B cell (primary cell): ENCODE measurements around the gene TFCP2. TPM values are rescaled to one million over a fixed set of nuclear protein-coding genes. Genes with fewer than 3 reads are reported as not detected.

Source experiments
- ATAC-seq: fragments of 200-7000 bp; cut with Tn5 transposase; one replicate; pipeline ENCODE4 v1.10.0; 2021; ENCODE audit warnings: low read depth, mild to moderate bottlenecking, moderate number of reproducible peaks, moderate library complexity
- CTCF ChIA-PET: fragments of 350-600 bp; sonication (Branson Sonifier 250); formaldehyde crosslinking; loops from one replicate; lab custom pipeline; 2021; ENCODE audit warnings: antibody characterized with exemption, inconsistent platforms; lab: Charles Lee
- POLR2A ChIA-PET: fragments of 350-600 bp; sonication (Branson Sonifier 250); formaldehyde crosslinking; loops from one replicate; lab custom pipeline; 2021; ENCODE audit warnings: antibody characterized with exemption; lab: Charles Lee
- DNase-seq: peaks from one replicate; pipeline ENCODE4 v3.0.0; 2013
- H2AFZ ChIP-seq: 2 replicates; pipeline ENCODE4 v1.6.1; 2012; ENCODE audit warnings: mild to moderate bottlenecking, low read depth, low read length; ENCODE audit not compliant: insufficient read depth, poor library complexity, severe bottlenecking
- H3K27ac ChIP-seq, 2 donors: 1 replicate in 1 of 2; 2 replicates in 1 of 2; pipeline ENCODE4 v1.5.1; 2012 to 2013; ENCODE audit warnings: low read length in 2 of 2, mild to moderate bottlenecking in 2 of 2, moderate library complexity in 1 of 2
- H3K27me3 ChIP-seq, 4 experiments: fragments of 200-600 bp in 1 of 4; sonication (generic) in 1 of 4; replicated peaks in 1 of 4; 1 replicate in 2 of 4; 2 replicates in 2 of 4; pipeline versions ENCODE4 v1.6.1 to v1.7.0; 2013 to 2016; ENCODE audit warnings: low read length in 3 of 4, mild to moderate bottlenecking in 2 of 4, mixed read lengths in 1 of 4, moderate library complexity in 1 of 4; ENCODE audit not compliant: insufficient read depth in 4 of 4, control insufficient read depth in 3 of 4; ENCODE audit errors: control extremely low read depth in 1 of 4
- H3K36me3 ChIP-seq, 2 experiments: replicated peaks in 1 of 2; 1 replicate in 1 of 2; 2 replicates in 1 of 2; pipeline versions ENCODE4 v1.6.1 to v1.7.1; 2013; ENCODE audit warnings: low read length in 1 of 2; ENCODE audit not compliant: insufficient read depth in 2 of 2, control insufficient read depth in 1 of 2; ENCODE audit errors: control extremely low read depth in 1 of 2, extremely low read depth in 1 of 2
- H3K4me1 ChIP-seq, 2 donors: fragments of 200-600 bp in 1 of 2; sonication (generic) in 1 of 2; 1 replicate in 1 of 2; 2 replicates in 1 of 2; pipeline versions ENCODE4 v1.5.1 to v1.6.1; 2013 to 2017; ENCODE audit warnings: low read length in 2 of 2; ENCODE audit not compliant: control insufficient read depth in 2 of 2, insufficient read depth in 2 of 2
- H3K4me2 ChIP-seq: replicated peaks from 2 replicates; pipeline ENCODE3; 2012; ENCODE audit warnings: mild to moderate bottlenecking, low read depth, low read length; ENCODE audit not compliant: poor library complexity, severe bottlenecking
- H3K4me3 ChIP-seq, 5 experiments: fragments of 200-600 bp in 1 of 5; sonication (generic) in 1 of 5; 1 replicate in 3 of 5; 2 replicates in 2 of 5; pipeline versions ENCODE4 v1.5.1 to v1.7.0; 2011 to 2016; ENCODE audit warnings: low read length in 4 of 5, mild to moderate bottlenecking in 4 of 5, low read depth in 2 of 5, control low read depth in 1 of 5, moderate library complexity in 1 of 5; ENCODE audit not compliant: insufficient read depth in 1 of 5; ENCODE audit errors: control extremely low read depth in 1 of 5, extremely low read depth in 1 of 5
- H3K79me2 ChIP-seq: fragments of 200-600 bp; sonication (generic); one replicate; pipeline ENCODE4 v1.6.0; 2016; ENCODE audit warnings: low read length; ENCODE audit not compliant: control insufficient read depth, insufficient read depth
- H3K9ac ChIP-seq: fragments of 200-600 bp; sonication (generic); 2 replicates; pipeline ENCODE4 v1.6.1; 2017; ENCODE audit warnings: mild to moderate bottlenecking, low read length, moderate library complexity
- H3K9me3 ChIP-seq, 3 donors: one replicate each; pipeline versions ENCODE4 v1.6.1 to v1.7.1; 2013; ENCODE audit warnings: low read length in 2 of 3; ENCODE audit not compliant: control insufficient read depth in 2 of 3, insufficient read depth in 1 of 3; ENCODE audit errors: control extremely low read depth in 1 of 3
- H4K20me1 ChIP-seq: 2 replicates; pipeline ENCODE4 v1.6.0; 2012; ENCODE audit warnings: mild to moderate bottlenecking, low read length; ENCODE audit not compliant: insufficient read depth, control insufficient read depth, poor library complexity, severe bottlenecking
- H3K27ac Mint-ChIP-seq: one replicate; pipeline ENCODE4 v1.8.0; 2021; ENCODE audit warnings: mixed read lengths
- H3K27me3 Mint-ChIP-seq: one replicate; pipeline ENCODE4 v1.8.0; 2021; ENCODE audit warnings: mixed read lengths
- H3K4me1 Mint-ChIP-seq: one replicate; pipeline ENCODE4 v1.8.0; 2021; ENCODE audit warnings: mixed read lengths
- H3K4me3 Mint-ChIP-seq: one replicate; pipeline ENCODE4 v1.8.0; 2021; ENCODE audit warnings: mixed read lengths
- H3K9me3 Mint-ChIP-seq: one replicate; pipeline ENCODE4 v1.8.0; 2022; ENCODE audit warnings: mixed read lengths; ENCODE audit not compliant: insufficient read depth
- EZH2 ChIP-seq: IDR thresholded peaks from 2 replicates; pipeline ENCODE4 v1.6.1; 2012; ENCODE audit warnings: borderline replicate concordance, low read depth, mild to moderate bottlenecking, moderate library complexity, low read length; ENCODE audit not compliant: insufficient read depth, poor library complexity, severe bottlenecking
- WGBS: methylation state at CpG from one replicate; pipeline ENCODE4 v1.1.5; 2013; ENCODE audit warnings: missing lambda C conversion rate; ENCODE audit not compliant: insufficient coverage; 5-methylcytosine and 5-hydroxymethylcytosine counted together
- intact Hi-C: fragments of 100-400 bp; cut with micrococcal nuclease; formaldehyde crosslinking; loops from one replicate; pipeline ENCODE4 v1.10.0; 2022
- polyA plus RNA-seq: library from polyadenylated mRNA; depleted of rRNA; stranded (reverse); fragments of >200 nt; gene quantifications from 2 replicates; pipeline ENCODE4 v1.2.3, GENCODE V29; 2012
- total RNA-seq, 2 donors: library from RNA; stranded (reverse); fragments of 120-200 nt in 1 of 2; gene quantifications; 1 replicate in 1 of 2; 2 replicates in 1 of 2; pipeline versions ENCODE4 v1.2.3 to v1.2.4, GENCODE V29; 2013 to 2022
- TF ChIP-seq, protein P1 (sequence below): fragments of 200-600 bp; IDR thresholded peaks from one replicate; pipeline ENCODE4 v1.8.0; 2022; ENCODE audit warnings: antibody characterized with exemption, mild to moderate bottlenecking

TFCP2 gene
- total and polyA plus RNA-seq, 2 donors (not counting 1 experiment from before 2014, with no cell fraction given): 12.1 to 38.8 TPM

DNA sequence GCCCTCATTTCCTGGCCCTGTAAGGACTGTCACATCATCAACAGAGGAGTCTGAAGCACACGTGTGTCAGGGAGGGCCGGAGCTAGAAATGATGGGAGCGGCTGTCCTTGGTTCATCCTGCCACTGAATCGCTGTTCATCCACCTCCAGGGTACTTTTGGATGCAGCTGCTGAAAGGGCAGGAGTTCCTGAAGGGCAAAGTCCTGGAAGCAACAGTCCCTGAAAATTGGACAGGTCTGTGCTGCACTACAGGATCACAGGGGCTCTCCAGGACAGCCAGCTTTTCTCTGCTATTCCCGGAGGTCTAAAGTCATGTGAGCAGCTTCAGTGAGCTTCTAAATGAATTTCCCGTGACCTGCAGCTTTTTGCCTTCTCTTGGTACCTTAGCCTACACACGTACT is 27.2 kb upstream of the TFCP2 start:
- H3K4me1 Mint-ChIP-seq: no peaks in the 10 kb centered on the region
- DNase-seq (no peak), ATAC-seq (no peak)
- no peak overlapping the region for H3K9ac ChIP-seq
- CTCF ChIA-PET: no interaction called here
- WGBS: 98% methylated on average over 6 of the region's 7 CpGs
- H3K27me3 ChIP-seq: no peaks in the 10 kb centered on the region
- no peak overlapping the region for H3K27ac ChIP-seq
- TF ChIP-seq EZH2: no peak
- TF ChIP-seq, protein P1, sequence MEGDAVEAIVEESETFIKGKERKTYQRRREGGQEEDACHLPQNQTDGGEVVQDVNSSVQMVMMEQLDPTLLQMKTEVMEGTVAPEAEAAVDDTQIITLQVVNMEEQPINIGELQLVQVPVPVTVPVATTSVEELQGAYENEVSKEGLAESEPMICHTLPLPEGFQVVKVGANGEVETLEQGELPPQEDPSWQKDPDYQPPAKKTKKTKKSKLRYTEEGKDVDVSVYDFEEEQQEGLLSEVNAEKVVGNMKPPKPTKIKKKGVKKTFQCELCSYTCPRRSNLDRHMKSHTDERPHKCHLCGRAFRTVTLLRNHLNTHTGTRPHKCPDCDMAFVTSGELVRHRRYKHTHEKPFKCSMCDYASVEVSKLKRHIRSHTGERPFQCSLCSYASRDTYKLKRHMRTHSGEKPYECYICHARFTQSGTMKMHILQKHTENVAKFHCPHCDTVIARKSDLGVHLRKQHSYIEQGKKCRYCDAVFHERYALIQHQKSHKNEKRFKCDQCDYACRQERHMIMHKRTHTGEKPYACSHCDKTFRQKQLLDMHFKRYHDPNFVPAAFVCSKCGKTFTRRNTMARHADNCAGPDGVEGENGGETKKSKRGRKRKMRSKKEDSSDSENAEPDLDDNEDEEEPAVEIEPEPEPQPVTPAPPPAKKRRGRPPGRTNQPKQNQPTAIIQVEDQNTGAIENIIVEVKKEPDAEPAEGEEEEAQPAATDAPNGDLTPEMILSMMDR: no peak
- intact Hi-C loops: no loop called here
- peaks cover 0 to 6% of the 10 kb centered on the region in 2 experiments for H3K36me3 ChIP-seq
- H3K27me3 Mint-ChIP-seq: no peaks in the 10 kb centered on the region
- H4K20me1 ChIP-seq: no peaks in the 10 kb centered on the region
- no peak overlapping the region for H3K4me3 ChIP-seq
- H3K4me2 ChIP-seq: no peak overlapping the region
- POLR2A ChIA-PET: no interaction called here
- H3K27ac Mint-ChIP-seq: no peak overlapping the region
- H3K4me1 ChIP-seq: no peaks in the 10 kb centered on the region
- H3K9me3 Mint-ChIP-seq: no peaks in the 10 kb centered on the region
- no peaks in the 10 kb centered on the region for H3K79me2 ChIP-seq
- no peak overlapping the region for H2AFZ ChIP-seq
- H3K9me3 ChIP-seq: no peaks in the 10 kb centered on the region
- no peak overlapping the region for H3K4me3 Mint-ChIP-seq

DNA sequence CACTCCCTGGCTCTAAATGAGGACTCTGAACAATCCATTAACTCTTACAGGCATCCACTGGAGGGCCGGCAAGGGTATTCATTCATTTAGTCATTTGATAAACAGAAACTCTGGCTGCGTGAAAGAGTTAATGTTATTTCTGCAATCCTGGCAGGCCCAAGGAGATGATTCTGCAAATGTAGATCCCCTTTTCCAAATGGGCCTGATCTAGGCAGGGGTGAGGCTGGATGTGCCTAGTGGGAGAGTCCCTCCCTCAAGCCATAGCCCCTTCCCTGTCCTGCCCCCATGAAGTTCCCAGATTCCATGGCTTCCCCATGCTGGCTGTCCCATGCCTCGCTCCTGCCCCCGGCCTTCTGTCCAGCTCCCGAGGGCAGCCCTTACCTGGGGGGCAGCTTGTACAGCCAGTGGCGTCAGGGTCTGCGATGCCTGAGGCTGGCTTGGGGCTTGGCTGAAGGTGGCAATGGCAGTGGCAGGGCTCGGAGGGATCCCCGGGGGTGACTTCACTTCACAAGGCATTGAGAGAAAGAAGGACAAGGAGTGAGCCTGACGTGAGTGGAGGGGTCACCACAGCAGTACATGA is 26.5 kb upstream of the TFCP2 start:
- no peak overlapping the region for H3K9ac ChIP-seq
- no peaks in the 10 kb centered on the region for H3K4me1 ChIP-seq
- ChIA-PET CTCF (no interaction called here), POLR2A (no interaction called here)
- Mint-ChIP-seq H3K9me3 (no peaks in the 10 kb centered on the region), H3K4me3 (no peak overlapping the region), H3K27me3 (no peaks in the 10 kb centered on the region), H3K27ac (no peak overlapping the region), H3K4me1 (no peaks in the 10 kb centered on the region)
- no peak for ATAC-seq
- no peaks in the 10 kb centered on the region for H3K79me2 ChIP-seq
- H3K9me3 ChIP-seq: no peaks in the 10 kb centered on the region
- no peaks in the 10 kb centered on the region for H3K27me3 ChIP-seq
- no peak overlapping the region for H3K4me3 ChIP-seq
- intact Hi-C loops: no loop called here
- WGBS: 92% methylated on average over 9 of the region's 10 CpGs
- no peak for DNase-seq
- TF ChIP-seq, protein P1: no peak
- no peak for TF ChIP-seq EZH2
- peaks cover 0 to 4% of the 10 kb centered on the region in 2 experiments for H3K36me3 ChIP-seq
- no peak overlapping the region for H3K4me2 ChIP-seq
- H3K27ac ChIP-seq: no peak overlapping the region
- no peak overlapping the region for H2AFZ ChIP-seq
- no peaks in the 10 kb centered on the region for H4K20me1 ChIP-seq
